GM12892 (cell line): ENCODE results near the gene SLAMF9.

ENCODE experiments used
- DNase-seq: peaks from one replicate; pipeline ENCODE4 v3.0.0; 2011; ENCODE audit not compliant: insufficient read length
- FAIRE-seq: peaks from 2 replicates; lab custom pipeline; 2011; peaks lifted over from hg19 to GRCh38; lab: Jason Lieb, UNC
- POLR2A ChIP-seq: IDR thresholded peaks from 2 replicates; pipeline ENCODE4 v1.6.1; 2011; ENCODE audit warnings: low read depth, low read length, control low read depth
- POLR2AphosphoS5 ChIP-seq: IDR thresholded peaks from 2 replicates; pipeline ENCODE4 v1.6.1; 2011; ENCODE audit warnings: low read depth, low read length, control low read depth
- TAF1 ChIP-seq: IDR thresholded peaks from 2 replicates; pipeline ENCODE4 v1.6.1; 2011; ENCODE audit warnings: low read depth, mild to moderate bottlenecking, control low read depth, low read length, borderline replicate concordance

Gene SLAMF9

GRCh38 chr1:159923203-159924024 is 30.6 kb downstream of the SLAMF9 start:
- TF ChIP-seq POLR2A, result peak; percentile 62
- TF ChIP-seq POLR2AphosphoS5, result peak; percentile 50; the same call in 1 of the 2 replicates
- TF ChIP-seq TAF1, result peak; percentile 63; the same call in 1 of the 2 replicates
- FAIRE-seq (peak; percentile 85), DNase-seq (peak; percentile 67)

GRCh38 chr1:159922511-159923202 is 31.4 kb downstream of the SLAMF9 start:
- peak; percentile 30 for FAIRE-seq
- DNase-seq, result no peak
- TF ChIP-seq POLR2AphosphoS5 (no peak), POLR2A (peak; percentile 42), TAF1 (no peak)

DNA sequence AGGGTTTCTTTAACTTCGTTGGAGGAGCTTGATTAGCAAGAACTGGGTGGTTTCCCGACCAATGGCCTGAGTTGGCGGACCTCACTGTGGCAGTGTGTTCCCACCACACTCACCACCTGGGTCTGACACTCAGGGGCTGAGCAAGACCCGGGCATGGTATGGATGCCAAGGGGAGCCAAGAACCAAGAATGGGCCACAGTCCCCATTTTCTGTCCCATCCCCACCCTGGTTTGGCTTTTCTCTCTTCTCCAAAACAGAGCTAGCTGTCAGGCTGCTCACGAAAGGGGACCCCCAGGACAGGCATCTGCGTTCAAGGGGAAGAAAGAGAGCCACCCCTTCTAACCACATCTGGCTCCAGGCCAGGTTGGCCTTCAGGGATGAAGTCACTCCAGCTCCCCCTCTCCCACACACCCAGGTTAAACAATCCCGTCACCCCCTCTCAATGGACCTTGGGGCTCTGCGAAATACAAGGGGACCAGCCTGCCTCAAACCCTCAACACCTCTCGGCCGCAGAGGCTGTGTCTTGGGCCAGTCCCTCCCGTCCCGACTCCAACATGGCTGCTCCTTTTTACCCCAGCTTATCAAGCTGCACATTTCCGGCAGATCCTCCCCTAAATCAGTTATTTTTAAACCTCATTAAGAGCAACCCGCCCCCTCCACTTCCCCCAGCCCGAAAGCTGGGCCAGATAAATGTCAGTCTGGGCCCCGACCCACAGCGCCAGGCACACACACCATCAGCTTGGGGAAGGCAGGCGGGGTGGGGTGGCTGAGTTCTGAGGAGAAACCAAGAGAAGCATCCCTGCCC is 32.1 kb downstream of the SLAMF9 start:
- no peak for FAIRE-seq
- no peak for DNase-seq
- 0 out of 2 replicates have a peak, but pooled peaks have one; percentile 10 for TF ChIP-seq TAF1
- TF ChIP-seq POLR2A, result peak; percentile 33
- peak; percentile 68 for TF ChIP-seq POLR2AphosphoS5

- FAIRE-seq (peak; percentile 90), DNase-seq (peak; percentile 52)
- TF ChIP-seq POLR2A (no peak; the same call in 1 of the 2 replicates), TAF1 (no peak), POLR2AphosphoS5 (no peak)
Observed at GRCh38 chr1:159921251-159921650, 32.8 kb downstream of the SLAMF9 start.

DNA sequence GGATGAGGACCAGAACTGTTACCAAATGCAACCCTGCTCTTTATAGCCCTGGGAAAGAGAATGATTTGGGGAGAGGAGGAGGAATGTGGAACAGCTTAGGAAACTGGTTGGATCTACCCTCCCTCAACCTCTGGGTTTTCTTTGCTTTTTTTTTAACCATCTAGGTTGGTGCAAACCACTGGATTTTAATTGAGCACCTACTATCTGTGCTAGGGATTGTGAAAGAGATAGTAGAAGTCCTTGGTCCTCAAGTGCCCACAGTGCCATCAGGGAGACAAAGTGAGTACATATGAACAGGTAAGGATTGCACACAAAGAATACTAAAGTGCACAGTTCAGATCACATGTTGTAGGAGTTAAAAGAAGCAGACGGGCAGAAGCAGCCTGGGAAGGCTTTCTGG is 33.4 kb downstream of the SLAMF9 start:
- TF ChIP-seq TAF1, result no peak
- TF ChIP-seq POLR2AphosphoS5, result no peak
- TF ChIP-seq POLR2A, result no peak
- FAIRE-seq, result no peak

GRCh38 chr1:159920202-159920601 is 33.8 kb downstream of the SLAMF9 start:
- no peak for FAIRE-seq
- no peak for TF ChIP-seq POLR2A
- DNase-seq, result no peak

More for the DNA sequence above, 33.4 kb downstream of the SLAMF9 start:
- no peak for DNase-seq

DNA sequence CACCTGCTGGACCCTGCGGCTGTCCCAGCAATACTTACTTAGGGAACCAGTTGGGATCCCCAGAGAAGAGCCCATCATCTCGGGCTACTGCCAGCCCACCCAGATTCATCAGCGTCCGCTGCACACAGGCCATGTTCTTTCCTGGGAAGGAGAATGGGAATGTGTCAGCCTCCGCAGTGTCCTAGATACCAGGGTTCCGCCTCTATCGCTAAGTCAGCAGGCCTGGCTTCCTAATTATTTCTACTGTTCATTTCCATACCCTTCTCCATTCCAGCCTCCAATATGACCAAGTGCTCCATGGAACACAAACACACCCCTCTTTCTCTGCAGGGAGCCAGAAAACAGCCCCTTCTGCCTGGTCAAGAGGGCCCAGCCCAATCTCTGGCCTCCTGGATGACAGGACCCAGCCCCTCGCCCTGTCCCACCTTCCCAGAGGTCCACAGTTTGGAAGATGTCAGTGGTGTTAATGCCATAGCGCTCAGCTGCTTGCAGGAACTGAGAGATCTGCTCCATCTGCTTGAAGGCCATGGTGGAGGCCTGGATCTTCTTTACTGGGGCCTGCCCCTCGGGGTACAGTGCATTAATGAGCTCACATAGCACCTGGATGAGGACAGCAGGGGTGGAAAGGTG is 34.7 kb downstream of the SLAMF9 start:
- DNase-seq (no peak), FAIRE-seq (no peak)
- TF ChIP-seq POLR2AphosphoS5, result no peak
- TF ChIP-seq POLR2A, result 0 out of 2 replicates have a peak, but pooled peaks have one; percentile 30
- TF ChIP-seq TAF1, result no peak

GRCh38 chr1:159918352-159919200 is 35.5 kb downstream of the SLAMF9 start:
- no peak for DNase-seq
- no peak for FAIRE-seq
- TF ChIP-seq POLR2A (no peak), TAF1 (no peak), POLR2AphosphoS5 (peak; percentile 37; the same call in 1 of the 2 replicates)

- TF ChIP-seq POLR2AphosphoS5, result peak; percentile 61
- no peak for TF ChIP-seq POLR2A
- no peak for FAIRE-seq
- no peak for DNase-seq
Observed at GRCh38 chr1:159917533-159918351, 36.3 kb downstream of the SLAMF9 start.
